ENCODE data around the gene CCDC88A. TPM values are rescaled to one million over a fixed set of nuclear protein-coding genes. Genes with fewer than 3 reads are reported as not detected.

The CCDC88A gene
- total RNA-seq, 2 donors from 2014 or later: 21.5 to 26.4 TPM

GRCh38 chr2:55371376-55371775, 48.3 kb downstream of the CCDC88A start:
- Histone ChIP-seq H3K4me3 (no peak overlapping the region), H3K27ac (no peak overlapping the region)

GRCh38 chr2:55370208-55370607, 49.4 kb downstream of the CCDC88A start:
- TF ChIP-seq CTCF (IDR thresholded peaks at IDR 0.05): no peak
- no peak for DNase-seq (ENCODE audit: low spot score)

More at GRCh38 chr2:55371376-55371775, 48.3 kb downstream of the CCDC88A start:
- no peak for DNase-seq (ENCODE audit: low spot score)
- Histone ChIP-seq H3K9me3 (no peaks in the 10 kb centered on the region), H3K36me3 (no peaks in the 10 kb centered on the region), H3K27me3 (no peaks in the 10 kb centered on the region), H3K4me1 (no peaks in the 10 kb centered on the region)
- no peak for TF ChIP-seq CTCF (IDR thresholded peaks at IDR 0.05)

GRCh38 chr2:55365303-55365702, 54.4 kb downstream of the CCDC88A start:
- Histone ChIP-seq H3K4me3 (no peak overlapping the region), H3K27ac (no peak overlapping the region), H3K27me3 (no peaks in the 10 kb centered on the region), H3K4me1 (peaks cover 0 to 11% of the 10 kb centered on the region in 2 donors), H3K36me3 (no peaks in the 10 kb centered on the region), H3K9me3 (no peaks in the 10 kb centered on the region)
- no peak for DNase-seq (ENCODE audit: low spot score)
- no peak for TF ChIP-seq CTCF (IDR thresholded peaks at IDR 0.05)

More at GRCh38 chr2:55370208-55370607, 49.4 kb downstream of the CCDC88A start:
- Histone ChIP-seq H3K27me3 (no peaks in the 10 kb centered on the region), H3K4me1 (no peaks in the 10 kb centered on the region), H3K27ac (no peak overlapping the region), H3K36me3 (no peaks in the 10 kb centered on the region), H3K4me3 (no peak overlapping the region), H3K9me3 (no peaks in the 10 kb centered on the region)

GRCh38 chr2:55364189-55365055, 55.2 kb downstream of the CCDC88A start:
- H3K9me3 ChIP-seq: no peaks in the 10 kb centered on the region
- H3K27ac ChIP-seq: peak overlapping the region in 1 of 2 donors; percentile 38
- peak; percentile 75 for DNase-seq (ENCODE audit: low spot score)
- no peak overlapping the region for H3K4me3 ChIP-seq
- no peaks in the 10 kb centered on the region for H3K36me3 ChIP-seq
- TF ChIP-seq CTCF (IDR thresholded peaks at IDR 0.05): no peak
- no peaks in the 10 kb centered on the region for H3K27me3 ChIP-seq
- H3K4me1 ChIP-seq: peaks cover 0 to 11% of the 10 kb centered on the region in 2 donors

GRCh38 chr2:55363636-55364035, 56.0 kb downstream of the CCDC88A start:
- no peaks in the 10 kb centered on the region for H3K27me3 ChIP-seq
- H3K4me3 ChIP-seq: no peak overlapping the region
- H3K9me3 ChIP-seq: no peaks in the 10 kb centered on the region
- no peaks in the 10 kb centered on the region for H3K36me3 ChIP-seq
- no peak for DNase-seq (ENCODE audit: low spot score)
- peaks cover 0 to 11% of the 10 kb centered on the region in 2 donors for H3K4me1 ChIP-seq
- no peak for TF ChIP-seq CTCF (IDR thresholded peaks at IDR 0.05)
- peak overlapping the region in 1 of 2 donors; percentile 38 for H3K27ac ChIP-seq

Data from right atrium auricular region (tissue), 2 donors.